AG09319 (cell line): ENCODE results near the gene ANKRD33.

Experiments used
- DNase-seq: peaks from one replicate; pipeline ENCODE4 v3.0.0-alpha.2; 2010; ENCODE audit warnings: low read depth; ENCODE audit errors: extremely low read depth
- CTCF ChIP-seq: IDR thresholded peaks from 2 replicates; pipeline ENCODE4 v1.5.1; 2011; ENCODE audit warnings: low read depth, mild to moderate bottlenecking, inconsistent platforms, low read length, moderate library complexity

Gene ANKRD33

GRCh38 chr12:51871918-51872688 is 15.8 kb upstream of the ANKRD33 start:
- DNase-seq: no peak
- TF ChIP-seq CTCF: no peak

- TF ChIP-seq CTCF: no peak
- DNase-seq: no peak
Observed at GRCh38 chr12:51872689-51872981, 15.3 kb upstream of the ANKRD33 start.

GRCh38 chr12:51873251-51873994 is 14.5 kb upstream of the ANKRD33 start:
- TF ChIP-seq CTCF: no peak
- DNase-seq: no peak

GRCh38 chr12:51874000-51874399 is 13.9 kb upstream of the ANKRD33 start:
- DNase-seq: no peak
- TF ChIP-seq CTCF: no peak

- TF ChIP-seq CTCF: no peak
- no peak for DNase-seq
Observed at GRCh38 chr12:51874486-51874885, 13.4 kb upstream of the ANKRD33 start.

GRCh38 chr12:51879102-51879501 is 8.8 kb upstream of the ANKRD33 start:
- TF ChIP-seq CTCF: no peak
- no peak for DNase-seq

GRCh38 chr12:51883295-51883694 is 4.6 kb upstream of the ANKRD33 start:
- no peak for TF ChIP-seq CTCF

More at GRCh38 chr12:51883295-51883694, 4.6 kb upstream of the ANKRD33 start:
- no peak for DNase-seq
